Measurements from ENCODE around the gene C5. TPM values are rescaled to one million over a fixed set of nuclear protein-coding genes. Genes with fewer than 3 reads are reported as not detected.
A peak's percentile ranks its signal among the peaks of the same experiment; 100 is the strongest.

Gene C5
- total RNA-seq, 1 donor from 2014 or later = 1.5 TPM

DNA sequence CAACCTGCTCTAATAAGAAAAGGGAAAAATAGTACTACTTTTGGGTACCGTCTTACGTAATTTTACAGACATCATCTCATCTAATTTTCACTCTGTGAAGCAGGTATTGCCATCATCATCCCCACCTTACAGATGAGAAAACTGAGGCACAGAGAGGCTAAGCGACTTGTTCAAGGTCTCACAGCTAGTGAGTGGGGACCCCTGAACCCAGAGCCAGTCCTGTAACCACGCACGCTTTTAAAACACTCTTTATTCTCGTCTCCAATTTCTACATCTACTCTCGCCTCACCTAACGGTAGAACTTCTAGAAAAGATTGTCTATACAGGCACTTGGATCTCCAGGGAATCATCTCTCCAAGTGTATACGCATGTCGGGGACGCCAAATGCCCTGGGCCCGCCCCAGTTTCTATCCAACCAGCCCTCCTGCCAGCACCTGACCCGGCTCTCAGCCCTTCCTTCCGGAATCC is 122.0 kb downstream of the C5 start:
- Mint-ChIP-seq H3K27ac (peak overlapping the region; percentile 96), H3K36me3 (ENCODE audit: low read depth) (peaks cover 32% of the 10 kb centered on the region), H3K27me3 (no peaks in the 10 kb centered on the region), H3K9me3 (no peaks in the 10 kb centered on the region), H3K4me3 (peak overlapping the region; percentile 93), H3K4me1 (peaks cover 72% of the 10 kb centered on the region)
- intact Hi-C loops (cut with micrococcal nuclease) = no loop called here
- DNase-seq = no peak

DNA sequence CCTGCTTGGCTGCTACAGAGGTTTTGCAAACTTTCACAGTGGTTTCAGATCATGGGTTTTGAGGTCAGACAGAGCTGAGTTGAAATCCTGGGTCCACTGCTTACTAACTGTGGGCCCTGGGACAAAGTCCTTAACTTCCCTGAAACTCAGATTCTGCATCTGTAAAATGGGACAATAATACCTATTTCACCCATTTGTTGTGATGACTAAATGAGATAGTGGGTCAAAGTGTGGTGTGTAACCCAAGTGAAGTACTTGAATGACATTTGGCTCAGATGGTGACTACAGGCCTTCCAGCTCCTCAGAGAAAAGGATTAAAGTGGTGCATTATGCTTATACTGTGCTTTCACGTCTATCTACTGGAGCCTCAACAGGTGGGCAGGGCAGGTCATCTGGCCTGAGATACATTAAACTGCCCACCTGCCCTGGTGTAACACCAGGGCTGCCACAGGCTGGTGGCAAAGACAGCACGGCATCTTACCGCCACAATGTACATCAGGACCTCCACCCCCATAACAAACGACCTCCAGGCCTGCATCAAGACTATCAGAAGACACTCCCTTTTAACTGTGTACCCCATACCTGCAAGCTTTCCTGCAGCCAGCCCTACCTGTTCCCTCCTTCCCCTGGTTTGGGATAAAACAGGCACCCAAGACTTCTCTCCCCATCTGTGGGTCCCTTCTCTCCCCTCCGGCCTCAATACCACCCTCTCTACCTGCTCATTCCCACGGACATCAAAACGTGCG is 122.6 kb downstream of the C5 start:
- peak; percentile 73 for DNase-seq
- Mint-ChIP-seq H3K27me3 (no peaks in the 10 kb centered on the region), H3K36me3 (ENCODE audit: low read depth) (peaks cover 38% of the 10 kb centered on the region), H3K4me3 (peak overlapping the region; percentile 93), H3K27ac (peak overlapping the region; percentile 96), H3K9me3 (no peaks in the 10 kb centered on the region), H3K4me1 (peaks cover 75% of the 10 kb centered on the region)
- intact Hi-C loops (cut with micrococcal nuclease) = loop anchor here (2.0 kb wide), 4 partner anchors 17 to 273 kb away; partner anchors contain the start of genes CNTRL and RAB14

DNA sequence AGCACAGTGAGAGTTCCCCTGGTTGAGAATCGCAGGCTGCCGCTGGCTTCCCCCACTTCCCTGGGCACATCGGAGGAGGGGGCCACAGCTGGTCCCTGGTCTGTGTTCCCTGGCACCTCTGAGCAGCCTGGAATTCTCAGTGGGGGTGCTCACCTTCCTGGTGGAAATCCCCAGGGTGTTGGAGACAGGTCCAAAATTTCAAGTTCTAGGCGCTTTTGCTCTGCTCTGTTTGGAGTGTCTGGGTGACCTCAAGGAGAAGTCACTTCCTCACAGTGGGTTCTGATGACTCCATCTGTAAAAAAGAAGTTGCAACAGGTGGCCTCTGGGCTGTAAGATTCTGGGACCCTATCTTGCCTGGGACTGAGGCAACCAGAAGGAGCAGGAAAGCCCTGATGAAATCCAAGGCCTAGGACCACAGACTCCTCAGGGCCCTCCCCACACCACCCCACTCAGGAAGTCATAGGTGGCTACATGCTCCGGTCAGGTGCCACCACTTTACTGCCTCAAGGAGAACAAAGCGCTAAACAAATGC is 123.6 kb downstream of the C5 start, which contains the start of gene TRAF1:
TRAF1 (minus strand) TSS at position 400 of the 532 bp plus-strand sequence. CDS start 721 bp downstream, outside the sequence.
- Mint-ChIP-seq H3K9me3 (no peaks in the 10 kb centered on the region), H3K4me1 (peaks cover 76% of the 10 kb centered on the region), H3K27ac (peak within 1 kb of the TSS; percentile 96), H3K4me3 (peak within 1 kb of the TSS; percentile 93), H3K36me3 (ENCODE audit: low read depth) (peaks cover 47% of the 10 kb centered on the region), H3K27me3 (no peaks in the 10 kb centered on the region)
- intact Hi-C loops (cut with micrococcal nuclease) = loop anchor here (1.0 to 2.0 kb wide), 8 partner anchors 16 to 274 kb away; partner anchors contain the start of genes CNTRL and RAB14
- DNase-seq = peak; percentile 82

DNA sequence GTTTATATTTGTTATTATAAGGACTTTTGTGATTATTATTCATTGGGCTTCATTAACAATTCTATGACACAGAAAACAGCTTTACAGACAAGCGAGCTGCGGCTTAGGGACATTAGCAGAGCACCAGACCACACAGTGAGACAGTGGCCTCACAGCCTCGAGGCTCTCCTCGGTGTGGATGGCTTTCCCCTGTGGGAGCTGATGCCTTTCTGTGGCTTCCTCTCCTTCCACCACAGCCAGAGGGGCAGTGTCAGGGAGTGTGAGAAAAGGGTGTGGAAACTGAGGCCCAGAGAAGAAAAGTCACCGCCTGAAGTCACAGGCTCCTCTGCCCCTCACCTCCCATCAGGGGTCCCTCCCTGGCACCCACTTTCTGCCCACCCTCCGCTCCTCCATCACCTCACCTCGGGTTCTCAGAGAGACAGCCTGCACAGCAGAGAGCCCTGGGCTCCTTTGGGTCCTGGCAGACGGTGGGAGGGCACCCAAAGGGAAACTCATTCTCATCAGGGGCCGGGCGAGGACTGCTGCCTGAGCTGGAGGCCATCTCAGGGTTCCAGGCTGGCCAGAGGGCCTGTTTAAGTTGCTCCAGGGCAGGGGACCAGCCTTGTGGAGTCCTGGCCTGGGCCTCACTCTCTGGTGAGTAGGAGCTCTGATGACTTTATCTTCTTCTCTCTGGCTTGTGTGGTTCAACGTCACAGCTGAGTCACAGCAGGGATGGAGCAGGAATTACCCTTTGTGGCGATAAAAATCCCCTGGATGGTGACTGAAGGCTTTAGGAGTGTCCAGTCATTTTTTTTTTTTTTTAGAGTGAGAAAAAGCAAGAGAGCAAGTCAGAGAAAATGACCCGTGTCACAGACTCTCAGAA is 124.3 kb downstream of the C5 start:
- Mint-ChIP-seq H3K9me3 (no peaks in the 10 kb centered on the region), H3K4me3 (peak overlapping the region; percentile 93), H3K27ac (peak overlapping the region; percentile 96), H3K4me1 (peaks cover 77% of the 10 kb centered on the region), H3K36me3 (ENCODE audit: low read depth) (peaks cover 53% of the 10 kb centered on the region), H3K27me3 (no peaks in the 10 kb centered on the region)
- intact Hi-C loops (cut with micrococcal nuclease) = loop anchor here (1.0 to 2.0 kb wide), 10 partner anchors 9 to 275 kb away; partner anchors contain the start of genes CNTRL and RAB14
- DNase-seq = peak; percentile 92

DNA sequence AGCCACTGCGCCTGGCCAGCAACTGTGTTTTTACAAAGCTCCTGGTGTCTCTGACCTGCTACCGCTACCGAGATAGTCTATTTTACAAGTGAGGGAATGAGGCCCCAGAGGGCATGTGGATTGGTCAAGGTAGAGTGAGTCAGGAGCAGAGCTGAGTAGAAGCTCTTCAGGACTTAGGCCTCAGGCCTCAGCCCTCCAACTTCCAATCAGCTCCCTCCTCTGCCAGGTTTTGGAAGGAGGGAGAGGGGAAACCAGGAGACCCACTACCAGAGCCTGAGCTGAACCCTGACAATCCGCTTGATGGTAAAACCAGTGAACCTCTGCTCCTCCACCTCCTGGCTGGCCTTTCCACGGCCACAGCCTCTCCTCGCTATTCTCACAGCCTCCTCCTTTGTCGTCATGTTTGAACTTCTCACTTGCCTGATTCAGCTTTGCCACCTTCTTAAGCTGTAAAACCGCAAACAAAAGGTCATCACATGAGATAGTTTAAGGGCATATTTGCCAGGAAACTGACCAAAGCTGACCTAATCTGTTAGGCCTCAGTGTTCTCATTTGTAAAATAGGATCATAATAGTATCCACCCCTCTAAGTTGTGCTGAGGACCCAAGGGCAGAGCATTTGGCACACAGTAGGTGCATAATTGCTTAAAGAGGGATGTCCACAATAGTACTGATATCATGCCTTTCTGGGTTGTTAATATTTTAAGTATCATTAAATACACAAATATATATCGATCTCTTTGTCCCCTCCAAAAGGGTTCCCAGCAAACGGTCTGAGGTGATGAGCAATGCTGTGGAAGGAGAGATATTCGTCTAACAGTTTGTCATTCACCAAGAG is 125.2 kb downstream of the C5 start:
- peak; percentile 77 for DNase-seq

DNA sequence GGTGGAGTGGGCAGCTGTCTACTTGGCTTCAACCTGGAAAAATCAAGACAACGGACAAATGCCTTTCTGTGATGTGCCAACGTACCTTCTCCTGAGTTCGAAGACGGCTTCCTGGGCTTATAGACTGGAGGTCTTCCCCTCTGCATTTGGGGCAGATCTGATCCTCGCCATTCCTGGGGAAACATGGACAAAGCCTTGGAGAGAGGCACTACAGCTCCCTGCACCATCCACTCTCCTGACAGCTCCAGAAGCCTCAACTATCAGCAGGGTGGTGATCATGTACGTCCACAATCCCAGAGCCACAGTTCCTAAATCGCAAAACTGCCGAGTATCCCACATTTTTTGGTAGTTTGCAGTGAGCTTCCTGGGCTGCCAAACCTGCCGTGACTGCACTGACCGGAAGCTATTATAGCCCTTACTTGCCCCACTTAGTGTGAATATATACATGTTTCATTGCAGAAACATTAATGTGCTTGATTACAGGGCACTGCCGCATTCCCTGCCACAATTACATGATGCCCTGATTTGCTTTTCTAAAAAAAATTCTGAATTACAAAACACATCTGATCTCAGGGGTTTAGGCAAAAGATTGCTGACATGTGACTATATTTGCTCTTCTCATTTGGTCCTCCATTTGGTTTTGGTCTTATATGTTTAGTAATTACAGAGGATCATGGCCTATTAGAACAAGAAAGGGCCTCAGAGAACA is 126.3 kb downstream of the C5 start:
- DNase-seq = no peak
- H3K9me3 Mint-ChIP-seq = no peaks in the 10 kb centered on the region
- H3K27me3 Mint-ChIP-seq = no peaks in the 10 kb centered on the region

More for the DNA sequence above, 125.2 kb downstream of the C5 start:
- Mint-ChIP-seq H3K9me3 (no peaks in the 10 kb centered on the region), H3K27me3 (no peaks in the 10 kb centered on the region), H3K4me3 (peak overlapping the region; percentile 93), H3K27ac (peak overlapping the region; percentile 96), H3K36me3 (ENCODE audit: low read depth) (peaks cover 62% of the 10 kb centered on the region), H3K4me1 (peaks cover 78% of the 10 kb centered on the region)
- intact Hi-C loops (cut with micrococcal nuclease) = loop anchor here (1.0 kb wide), 2 partner anchors 9 to 11 kb away; no protein-coding TSS in a partner anchor

DNA sequence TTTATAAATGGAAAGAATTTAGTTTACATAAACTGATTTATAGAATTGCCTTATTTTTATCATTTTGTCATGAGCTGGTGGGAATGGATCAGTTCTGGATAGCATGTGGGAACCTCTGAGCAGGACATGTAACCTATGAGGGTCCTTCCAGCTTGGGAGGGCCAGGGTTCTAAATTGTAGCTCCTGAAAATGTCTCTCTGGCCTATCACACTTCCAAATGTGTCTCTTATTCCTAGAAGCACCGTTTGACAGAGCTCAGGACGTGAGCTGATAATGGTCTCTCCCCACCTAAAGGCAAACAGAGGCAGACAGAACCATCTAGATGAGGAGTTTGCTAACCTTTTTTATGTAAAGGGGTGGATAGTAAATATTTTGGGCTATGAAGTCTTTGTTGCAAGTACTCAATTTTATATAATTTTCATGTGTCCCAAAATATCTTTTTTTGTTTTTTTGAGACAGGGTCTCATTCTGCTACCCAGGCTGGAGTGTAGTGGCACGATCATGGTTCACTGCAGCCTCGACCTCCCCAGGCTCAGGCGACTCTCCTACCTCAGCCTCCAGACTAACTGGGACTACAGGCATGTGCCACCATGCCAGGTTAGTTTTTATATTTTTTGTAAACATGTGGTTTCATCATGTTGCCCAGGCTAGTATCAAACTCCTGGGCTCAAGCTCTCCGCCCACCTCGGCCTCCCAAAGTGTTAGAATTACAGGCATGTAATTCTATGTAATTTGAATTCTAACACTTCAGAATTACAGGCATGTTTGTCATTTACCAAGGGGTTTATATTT is 127.5 kb downstream of the C5 start:
- no peaks in the 10 kb centered on the region for H3K27me3 Mint-ChIP-seq
- intact Hi-C loops (cut with micrococcal nuclease) = no loop called here
- H3K36me3 Mint-ChIP-seq (ENCODE audit: low read depth) = peaks cover 83% of the 10 kb centered on the region
- no peaks in the 10 kb centered on the region for H3K9me3 Mint-ChIP-seq
- H3K4me3 Mint-ChIP-seq = peak overlapping the region; percentile 93
- peaks cover 77% of the 10 kb centered on the region for H3K4me1 Mint-ChIP-seq
- no peak for DNase-seq
- peak overlapping the region; percentile 96 for H3K27ac Mint-ChIP-seq

More for the DNA sequence above, 126.3 kb downstream of the C5 start:
- intact Hi-C loops (cut with micrococcal nuclease) = no loop called here
- H3K4me1 Mint-ChIP-seq = peaks cover 78% of the 10 kb centered on the region
- peak overlapping the region; percentile 96 for H3K27ac Mint-ChIP-seq
- H3K4me3 Mint-ChIP-seq = peak overlapping the region; percentile 93
- H3K36me3 Mint-ChIP-seq (ENCODE audit: low read depth) = peaks cover 73% of the 10 kb centered on the region

DNA sequence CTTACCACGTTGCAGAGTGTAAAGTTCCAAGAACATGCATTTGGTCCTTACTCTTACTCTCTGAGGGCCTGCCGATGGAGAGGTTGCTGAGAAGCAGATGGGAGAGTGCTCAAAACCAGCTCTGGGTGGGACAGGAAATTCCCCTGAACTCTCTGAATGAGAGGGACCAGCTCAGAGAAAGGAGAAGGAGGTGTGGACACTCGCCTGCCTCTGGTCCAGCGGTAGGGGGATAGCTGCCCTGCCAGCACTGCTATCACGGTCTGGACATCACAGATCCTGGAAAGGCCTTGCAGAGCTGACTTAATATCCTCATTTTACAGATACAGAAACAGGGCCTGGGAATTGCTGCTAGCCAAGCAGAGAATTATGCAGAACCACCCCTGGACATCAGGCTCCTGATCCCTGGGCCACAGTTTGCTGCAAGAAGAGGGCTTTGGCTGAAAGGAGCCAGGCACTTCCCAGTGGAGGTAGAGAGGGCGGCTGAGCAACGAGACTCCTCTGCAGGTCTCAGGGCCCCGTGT is 128.4 kb downstream of the C5 start:
- Mint-ChIP-seq H3K27ac (peak overlapping the region; percentile 96), H3K36me3 (ENCODE audit: low read depth) (peaks cover 92% of the 10 kb centered on the region), H3K4me1 (peaks cover 77% of the 10 kb centered on the region), H3K27me3 (no peaks in the 10 kb centered on the region), H3K9me3 (no peaks in the 10 kb centered on the region), H3K4me3 (peak overlapping the region; percentile 93)
- no peak for DNase-seq
- intact Hi-C loops (cut with micrococcal nuclease) = loop anchor here (2.0 kb wide), 1 partner anchor 13 kb away; no protein-coding TSS in a partner anchor

DNA sequence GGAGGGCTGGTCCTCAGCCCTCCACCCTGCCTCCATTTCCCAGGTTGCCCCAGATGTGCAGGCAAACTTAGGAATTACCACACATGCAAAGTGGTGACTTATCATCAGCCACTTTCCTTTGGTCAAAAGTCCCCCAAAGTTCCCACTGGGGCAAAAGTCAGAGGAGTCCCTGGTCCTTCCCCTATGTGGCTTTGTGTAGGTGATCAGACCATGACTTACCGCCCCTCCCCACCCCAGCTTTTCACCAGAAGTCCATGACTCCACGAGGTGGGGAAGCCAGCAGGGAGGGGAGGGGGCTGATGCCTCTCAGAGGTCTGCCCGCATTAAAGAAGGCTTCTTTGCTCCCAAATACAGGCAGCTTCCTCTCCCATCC is 129.3 kb downstream of the C5 start:
- Mint-ChIP-seq H3K4me1 (peaks cover 73% of the 10 kb centered on the region), H3K4me3 (peak overlapping the region; percentile 93), H3K36me3 (ENCODE audit: low read depth) (peaks cover 95% of the 10 kb centered on the region), H3K27me3 (no peaks in the 10 kb centered on the region), H3K9me3 (no peaks in the 10 kb centered on the region), H3K27ac (peak overlapping the region; percentile 96)
- intact Hi-C loops (cut with micrococcal nuclease) = loop anchor here (2.0 kb wide), 1 partner anchor 14 kb away; no protein-coding TSS in a partner anchor
- DNase-seq = no peak

DNA sequence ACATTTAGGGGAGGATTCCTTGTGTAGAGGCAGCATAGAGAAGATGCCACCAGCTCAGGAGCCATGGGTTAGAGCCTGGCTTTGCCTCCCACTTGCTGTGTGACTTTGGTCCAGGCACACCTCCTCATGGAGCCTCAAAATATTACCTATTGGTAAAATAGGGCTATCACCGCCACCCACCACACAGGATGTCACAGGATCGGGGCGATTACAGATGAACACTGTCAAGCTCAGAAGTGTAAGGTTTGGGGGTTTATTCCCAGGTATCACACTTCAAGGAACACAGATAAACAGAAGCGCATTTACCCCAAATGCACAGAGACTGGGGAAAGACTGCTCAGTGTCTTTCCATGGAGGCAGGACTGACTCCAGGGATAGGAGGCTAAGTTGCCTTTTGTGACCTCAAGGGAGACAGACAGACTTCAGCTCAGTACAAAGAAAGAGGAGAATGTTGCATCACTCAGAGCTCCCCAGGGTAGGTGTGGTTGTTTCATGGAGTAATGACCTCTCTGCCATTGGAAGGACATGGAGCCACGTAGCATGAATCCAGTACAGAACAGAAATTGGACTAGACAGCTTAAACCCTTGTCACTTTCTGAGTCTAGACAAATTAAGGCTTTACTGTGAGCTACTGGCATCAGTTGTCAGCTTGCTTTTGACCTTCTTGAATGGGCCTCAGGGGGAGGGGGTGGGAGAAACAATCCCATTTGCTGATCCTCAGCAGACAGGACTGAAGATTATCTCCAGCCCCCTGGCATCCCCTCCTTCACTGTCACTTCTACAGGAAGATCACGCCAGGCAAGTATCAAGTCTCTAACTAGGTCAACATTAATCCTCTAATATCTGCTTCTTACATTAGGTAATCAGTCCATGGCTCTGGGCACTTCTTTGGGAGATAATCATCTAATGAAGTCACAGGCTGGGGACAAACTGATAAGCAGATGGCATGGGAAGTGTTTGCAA is 130.0 kb downstream of the C5 start:
- intact Hi-C loops (cut with micrococcal nuclease) = loop anchor here (2.0 kb wide), 1 partner anchor 15 kb away; no protein-coding TSS in a partner anchor
- no peak for DNase-seq
- peaks cover 94% of the 10 kb centered on the region for H3K36me3 Mint-ChIP-seq (ENCODE audit: low read depth)
- H3K27ac Mint-ChIP-seq = peak overlapping the region; percentile 96
- H3K9me3 Mint-ChIP-seq = no peaks in the 10 kb centered on the region
- H3K4me1 Mint-ChIP-seq = peaks cover 73% of the 10 kb centered on the region
- peak overlapping the region; percentile 93 for H3K4me3 Mint-ChIP-seq
- no peaks in the 10 kb centered on the region for H3K27me3 Mint-ChIP-seq

All from activated CD4-positive, alpha-beta T cell treated with anti-CD3 and anti-CD28 coated beads, Interleukin-2, amount 10 ng/mL, durations not matched to agents 24 days and 14 days (primary cell).